NCI-H2107 treated with DMSO at 0.1 percent for 48 hours (cell line): ENCODE data around the gene DCT.
"Not testable (repeated sequence)": the region's sequence is repeated elsewhere in the genome, so short reads cannot be mapped to it uniquely, and the experiment has no call there.

ENCODE experiments used
- DNase-seq: peaks from one replicate; lab custom pipeline; 2025; ENCODE audit not compliant: unreplicated experiment; lab: John Stamatoyannopoulos, UW

The DCT gene

DNA sequence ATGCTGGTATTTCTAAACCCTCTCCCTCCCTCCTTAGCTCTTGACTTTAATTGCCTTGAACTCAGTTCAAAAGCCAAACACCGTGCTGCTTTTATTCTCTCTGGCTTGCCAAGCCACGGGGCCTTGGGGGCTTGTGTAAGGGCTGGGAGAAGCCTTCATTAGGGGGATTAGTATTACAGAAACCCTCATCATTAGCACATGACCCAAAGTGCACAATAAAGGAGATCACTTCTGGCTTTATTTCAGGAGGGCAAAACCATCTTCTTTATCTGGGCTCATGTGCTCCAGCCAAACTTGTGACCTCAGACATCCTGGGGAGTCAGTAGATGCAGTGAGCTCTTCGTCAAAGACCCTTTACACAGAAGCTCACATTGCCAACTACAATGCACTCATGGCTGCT, at the start of gene DCT:
Gene DCT (minus strand): TSS at position 67 of the 400 bp plus-strand sequence. CDS start 427 bp downstream, outside the sequence.
- peak; percentile 48 for DNase-seq

DNA sequence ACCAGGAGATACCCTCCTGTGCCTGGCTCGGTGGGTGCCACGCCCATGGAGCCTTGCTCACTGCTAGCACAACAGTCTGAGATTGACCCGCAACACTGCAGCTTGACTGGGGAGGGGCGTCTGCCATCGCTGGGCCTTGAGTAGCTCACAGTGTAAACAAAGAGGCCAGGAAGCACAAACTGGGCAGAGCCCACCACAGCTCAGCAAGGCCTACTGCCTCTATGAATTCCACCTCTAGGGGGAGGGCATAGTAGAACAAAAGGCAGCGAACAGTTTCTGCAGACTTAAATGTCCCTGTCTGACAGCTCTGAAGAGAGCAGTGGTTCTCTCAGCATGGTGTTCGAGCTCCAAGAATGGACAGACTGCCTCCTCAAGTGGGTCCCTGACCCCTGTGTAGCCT, 47.5 kb upstream of the DCT start:
- not testable (repeated sequence) for DNase-seq

- DNase-seq: no peak
These were observed 46.3 kb upstream of the DCT start for GRCh38 chr13:94525781-94526180.

- DNase-seq: no peak
These were observed 44.9 kb upstream of the DCT start for GRCh38 chr13:94524407-94524806.

DNA sequence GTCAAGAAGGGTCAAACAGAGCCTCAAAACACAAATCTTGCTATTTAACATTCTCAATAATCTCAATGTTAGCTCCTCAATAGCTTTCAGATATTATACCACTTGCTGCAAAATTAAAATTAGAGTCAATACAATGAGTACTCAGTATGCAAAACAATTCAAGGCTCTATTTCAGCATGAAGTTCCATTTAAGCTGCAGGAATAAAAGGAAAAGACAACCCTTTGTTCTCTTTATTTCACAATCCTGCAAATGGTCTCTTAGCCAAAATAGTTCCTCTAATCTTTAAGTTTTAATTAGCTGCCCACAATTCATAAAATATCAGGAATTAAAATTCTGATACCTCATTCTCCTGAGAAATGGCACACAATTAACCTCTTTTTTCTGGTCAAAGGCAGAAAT, 40.5 kb upstream of the DCT start:
- DNase-seq: no peak

GRCh38 chr13:94516456-94516855, 37.0 kb upstream of the DCT start:
- DNase-seq: no peak

- no peak for DNase-seq
These were observed 36.4 kb upstream of the DCT start for GRCh38 chr13:94515911-94516310.

GRCh38 chr13:94515374-94515773, 35.9 kb upstream of the DCT start:
- no peak for DNase-seq

DNA sequence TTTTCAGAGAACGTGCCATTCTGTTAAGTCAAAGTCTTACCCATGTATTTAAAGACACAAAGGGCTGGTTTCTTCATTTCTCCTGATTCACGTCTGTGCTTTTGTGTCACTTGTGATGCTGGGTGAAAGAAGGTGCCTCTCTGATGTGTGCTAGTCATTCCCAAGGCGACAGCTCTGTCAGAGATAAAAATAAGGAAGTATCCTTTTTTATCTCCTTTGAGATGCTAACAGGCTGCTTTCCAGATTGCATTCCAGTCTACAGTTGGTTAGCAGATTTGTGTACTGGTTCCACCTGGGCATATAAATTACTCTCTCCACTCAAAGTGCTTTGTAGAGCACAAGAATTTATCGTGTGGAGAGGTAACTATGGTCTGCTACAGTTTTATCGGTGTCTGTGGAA, 33.5 kb upstream of the DCT start:
- no peak for DNase-seq

DNA sequence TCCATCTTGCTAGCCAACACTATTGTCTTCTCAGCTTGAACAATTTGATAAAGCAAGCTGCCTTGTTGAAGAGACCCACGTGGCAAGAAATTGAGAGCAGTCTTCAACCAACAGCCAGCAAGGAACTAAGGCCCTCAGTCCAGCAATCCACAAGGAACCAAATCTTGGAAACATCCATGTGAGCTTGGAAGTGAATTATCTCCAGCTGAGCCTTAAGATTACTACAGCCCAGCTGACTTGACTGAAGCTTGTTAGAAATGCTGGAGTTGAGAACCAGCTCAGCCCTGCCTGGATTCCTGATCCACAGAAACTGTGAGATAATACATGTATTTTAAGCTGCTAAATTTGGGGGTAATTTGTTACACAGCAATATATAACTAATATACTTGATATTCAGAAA, 26.2 kb upstream of the DCT start:
- DNase-seq: no peak

DNA sequence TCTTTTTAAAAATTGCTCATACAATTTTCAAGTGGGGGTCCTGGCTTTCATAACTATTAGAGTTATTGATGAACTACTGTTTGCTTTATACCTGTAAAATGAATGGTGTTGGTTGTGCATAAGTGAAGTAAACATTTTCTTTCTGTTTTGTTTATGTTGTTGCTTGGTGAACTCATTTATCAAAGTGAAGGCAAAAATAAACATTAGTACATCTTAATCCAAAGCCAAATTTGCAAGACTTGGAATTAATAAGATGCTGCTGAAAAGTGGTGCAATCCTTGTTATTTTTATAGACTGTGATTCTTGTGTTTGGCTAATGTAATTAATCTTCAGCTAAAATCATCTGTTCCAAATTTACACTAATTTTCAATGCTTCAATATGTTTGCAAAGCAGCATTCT, 24.4 kb upstream of the DCT start:
- no peak for DNase-seq

- DNase-seq: not testable (repeated sequence)
These were observed 19.3 kb upstream of the DCT start for GRCh38 chr13:94498831-94499230.

- DNase-seq: no peak
These were observed 16.3 kb upstream of the DCT start for GRCh38 chr13:94495806-94496205.

GRCh38 chr13:94494026-94494425, 14.5 kb upstream of the DCT start:
- no peak for DNase-seq

DNA sequence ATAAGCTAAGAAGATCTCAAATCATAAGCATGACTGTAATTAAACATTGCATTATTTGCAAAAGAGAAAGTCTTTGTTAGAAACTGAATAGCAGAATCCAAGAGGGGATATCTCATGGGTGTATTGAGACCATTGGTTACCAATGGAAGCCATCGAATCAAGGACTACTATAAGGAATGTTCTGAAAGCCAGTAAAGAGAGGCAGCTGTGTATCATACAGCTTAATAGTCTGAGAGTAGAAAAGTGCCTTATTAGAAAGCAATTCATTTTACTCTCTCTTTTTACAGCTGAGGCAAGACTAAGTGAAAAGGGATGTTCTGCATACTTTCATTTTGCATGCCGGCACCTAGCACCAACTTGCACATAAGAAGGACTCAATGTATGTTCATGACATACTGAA, 7.6 kb upstream of the DCT start:
- DNase-seq: no peak

- no peak for DNase-seq
These were observed 4.5 kb upstream of the DCT start for GRCh38 chr13:94483970-94484369.

- no peak for DNase-seq
These were observed 2.5 kb upstream of the DCT start for GRCh38 chr13:94481941-94482340.

GRCh38 chr13:94480672-94481145, 1.2 kb upstream of the DCT start:
- no peak for DNase-seq

- no peak for DNase-seq
These were observed 569 bp downstream of the DCT start for GRCh38 chr13:94478913-94479312.

DNA sequence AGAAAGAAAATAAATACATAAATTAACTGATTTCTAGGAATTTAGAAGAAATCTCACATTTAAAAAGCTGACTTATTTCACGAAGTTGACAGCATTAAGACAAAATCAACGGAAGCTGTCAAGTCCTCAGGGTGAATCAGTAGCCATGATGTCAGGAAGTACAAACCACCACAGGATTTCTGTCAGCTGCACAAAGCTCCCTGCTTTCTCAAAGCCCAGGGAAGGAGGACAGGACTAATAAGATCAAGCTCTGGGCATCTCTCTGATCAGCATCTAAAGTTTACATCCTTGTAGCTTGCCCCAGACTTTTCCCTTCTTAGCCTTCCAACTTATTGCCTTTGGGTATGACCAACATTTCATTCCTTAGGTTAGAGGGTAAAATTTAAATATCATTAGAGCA, 9.4 kb downstream of the DCT start:
- DNase-seq: no peak

DNA sequence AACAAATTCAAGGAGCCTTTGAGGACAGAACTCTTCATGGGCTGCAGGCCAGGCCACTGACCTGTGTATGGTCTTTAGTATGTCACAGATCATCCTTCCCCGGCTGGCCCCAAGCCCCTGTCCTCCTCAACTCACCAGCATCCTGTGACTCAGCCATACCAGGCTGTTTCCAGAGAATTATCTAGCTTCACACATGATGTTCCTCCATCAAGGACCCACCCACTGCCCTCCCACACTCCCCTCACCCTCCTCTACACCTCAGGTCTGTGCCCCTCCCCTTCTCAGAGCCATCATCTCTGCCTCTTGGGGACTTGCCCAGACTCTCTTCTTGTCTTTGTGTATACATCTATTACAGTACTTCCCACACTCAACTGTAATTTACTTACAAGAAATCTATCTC, 14.7 kb downstream of the DCT start:
- DNase-seq: no peak

DNA sequence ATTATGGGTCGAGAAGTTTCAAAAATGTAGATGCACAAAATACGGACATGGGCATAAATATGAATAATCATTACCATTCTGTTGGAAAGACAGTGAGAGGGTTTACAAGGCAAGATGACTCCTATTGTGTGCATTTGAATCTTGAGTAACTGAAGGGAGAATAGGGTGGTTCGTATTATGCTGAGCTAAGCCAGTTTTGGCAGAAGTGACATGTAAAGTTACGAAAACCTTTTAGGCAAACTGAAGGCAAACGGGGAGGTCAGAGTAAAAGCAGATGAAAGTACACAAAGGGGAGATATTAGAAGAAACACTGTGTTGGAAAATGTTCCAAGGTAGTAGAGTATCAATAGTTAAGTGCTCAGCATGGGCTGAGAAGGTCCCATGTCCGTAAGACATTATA, 16.8 kb downstream of the DCT start:
- DNase-seq: no peak

DNA sequence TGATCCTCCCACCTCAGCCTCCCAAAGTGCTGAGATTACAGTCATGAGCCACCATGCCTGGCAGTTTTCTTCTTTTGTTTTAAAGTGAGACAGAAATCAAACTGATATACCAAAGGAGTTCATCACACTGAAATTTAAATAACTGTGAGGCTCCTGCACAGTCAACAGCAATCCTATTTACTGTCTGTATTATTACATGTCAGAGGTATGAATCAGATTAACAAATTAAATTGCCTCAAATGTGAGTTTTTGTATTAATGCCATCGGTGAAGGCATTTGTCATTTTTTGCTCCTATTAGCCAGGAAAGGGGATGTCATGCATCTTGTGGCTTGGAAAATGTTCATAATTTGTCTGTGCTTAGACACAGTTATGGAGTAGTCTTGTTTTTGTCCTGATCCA, 20.4 kb downstream of the DCT start:
- no peak for DNase-seq

DNA sequence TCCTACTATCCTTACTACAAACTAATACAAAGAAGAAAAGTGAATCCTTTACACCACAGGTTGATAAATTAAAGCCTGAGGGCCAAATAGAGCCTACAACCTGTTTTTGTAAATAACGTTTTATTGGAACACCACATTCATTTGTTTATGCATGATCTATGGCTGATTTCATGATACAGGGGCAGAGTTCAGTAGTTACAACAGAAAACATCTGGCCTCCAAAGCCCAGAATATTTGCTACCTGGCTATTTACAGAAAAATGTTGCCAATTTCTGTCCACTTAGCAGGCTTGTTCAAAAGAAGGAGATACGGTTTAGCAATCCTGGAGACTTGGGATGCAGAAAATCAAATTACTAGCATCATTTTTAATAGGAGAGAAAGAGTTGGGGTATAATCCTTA, 24.1 kb downstream of the DCT start:
- DNase-seq: no peak
